ENCODE results near the gene LNP1. TPM values are rescaled to one million over a fixed set of nuclear protein-coding genes. Genes with fewer than 3 reads are reported as not detected.

LNP1 gene
- total RNA-seq, 3 donors from 2014 or later (not counting 1 experiment from before 2014, with no cell fraction given), result 0.39 to 0.85 (median 0.73) TPM

DNA sequence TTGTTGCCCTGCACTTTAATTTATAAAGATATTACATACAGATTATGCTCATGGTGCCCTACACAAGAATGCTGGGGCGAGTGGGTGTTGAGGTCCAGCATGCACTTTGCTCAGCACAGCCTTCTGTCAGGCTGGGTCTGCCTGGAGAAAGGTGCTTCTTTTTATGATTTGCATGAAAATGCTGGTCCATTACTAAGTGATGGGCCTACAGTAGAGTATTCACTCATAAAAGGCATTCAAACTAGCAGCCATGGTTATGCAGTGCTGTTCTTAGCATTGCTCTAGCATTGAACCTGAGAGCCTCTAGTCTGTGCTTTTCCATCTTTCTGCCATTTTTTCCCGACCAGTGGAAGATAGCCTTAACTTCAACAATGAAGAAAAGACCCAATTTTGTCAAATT, 12.3 kb downstream of the LNP1 start:
- WGBS (ENCODE audit: insufficient coverage), result 92% methylated on average over 2 of the region's 2 CpGs
- DNase-seq, result no peak

DNA sequence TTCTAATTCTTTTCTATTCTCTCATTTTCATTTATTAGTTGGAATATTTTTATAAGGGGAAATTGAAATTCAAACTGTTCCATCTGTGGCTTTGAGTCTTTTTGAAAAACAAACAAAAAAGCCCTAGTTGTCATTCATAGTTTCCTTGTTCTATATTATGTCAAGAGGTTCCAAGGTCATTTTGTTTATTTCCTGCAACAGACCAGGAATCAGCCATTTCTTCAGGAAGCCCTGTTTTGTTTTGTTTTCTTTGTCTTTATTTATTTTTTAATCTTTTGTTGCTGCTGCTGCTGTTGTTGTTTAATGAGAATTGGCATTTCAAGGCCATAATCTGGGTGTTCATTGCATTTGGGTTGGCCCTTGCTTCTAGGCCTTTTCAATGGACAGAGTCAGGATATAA, 14.8 kb downstream of the LNP1 start:
- no peak overlapping the region for H3K4me3 ChIP-seq (ENCODE audit: low read length)
- intact Hi-C loops (cut with micrococcal nuclease), result no loop called here
- ATAC-seq, result no peak
- H3K36me3 ChIP-seq (ENCODE audit: control insufficient read depth, insufficient read depth, low read length), result no peaks in the 10 kb centered on the region
- TF ChIP-seq, protein P1, sequence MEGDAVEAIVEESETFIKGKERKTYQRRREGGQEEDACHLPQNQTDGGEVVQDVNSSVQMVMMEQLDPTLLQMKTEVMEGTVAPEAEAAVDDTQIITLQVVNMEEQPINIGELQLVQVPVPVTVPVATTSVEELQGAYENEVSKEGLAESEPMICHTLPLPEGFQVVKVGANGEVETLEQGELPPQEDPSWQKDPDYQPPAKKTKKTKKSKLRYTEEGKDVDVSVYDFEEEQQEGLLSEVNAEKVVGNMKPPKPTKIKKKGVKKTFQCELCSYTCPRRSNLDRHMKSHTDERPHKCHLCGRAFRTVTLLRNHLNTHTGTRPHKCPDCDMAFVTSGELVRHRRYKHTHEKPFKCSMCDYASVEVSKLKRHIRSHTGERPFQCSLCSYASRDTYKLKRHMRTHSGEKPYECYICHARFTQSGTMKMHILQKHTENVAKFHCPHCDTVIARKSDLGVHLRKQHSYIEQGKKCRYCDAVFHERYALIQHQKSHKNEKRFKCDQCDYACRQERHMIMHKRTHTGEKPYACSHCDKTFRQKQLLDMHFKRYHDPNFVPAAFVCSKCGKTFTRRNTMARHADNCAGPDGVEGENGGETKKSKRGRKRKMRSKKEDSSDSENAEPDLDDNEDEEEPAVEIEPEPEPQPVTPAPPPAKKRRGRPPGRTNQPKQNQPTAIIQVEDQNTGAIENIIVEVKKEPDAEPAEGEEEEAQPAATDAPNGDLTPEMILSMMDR (IDR thresholded peaks at IDR 0.05), result no peak
- Mint-ChIP-seq H3K27ac (no peak overlapping the region), H3K27me3 (ENCODE audit: low read depth in 2 of 2) (no peaks in the 10 kb centered on the region), H3K4me3 (no peak overlapping the region), H3K4me1 (no peaks in the 10 kb centered on the region), H3K9me3 (no peaks in the 10 kb centered on the region), H3K36me3 (no peaks in the 10 kb centered on the region)
- H3K27ac ChIP-seq (ENCODE audit: low read length), result no peak overlapping the region
- H3K27me3 ChIP-seq (ENCODE audit: control insufficient read depth, insufficient read depth, low read length), result no peaks in the 10 kb centered on the region
- H3K9me3 ChIP-seq (ENCODE audit: control insufficient read depth, insufficient read depth, low read length), result no peaks in the 10 kb centered on the region
- DNase-seq, result no peak
- no peaks in the 10 kb centered on the region for H3K4me1 ChIP-seq (ENCODE audit: control insufficient read depth, insufficient read depth, low read length)

More for the DNA sequence above, 12.3 kb downstream of the LNP1 start:
- ATAC-seq, result no peak
- Histone ChIP-seq H3K36me3 (ENCODE audit: control insufficient read depth, insufficient read depth, low read length) (no peaks in the 10 kb centered on the region), H3K4me3 (ENCODE audit: low read length) (no peak overlapping the region), H3K4me1 (ENCODE audit: control insufficient read depth, insufficient read depth, low read length) (no peaks in the 10 kb centered on the region), H3K27me3 (ENCODE audit: control insufficient read depth, insufficient read depth, low read length) (no peaks in the 10 kb centered on the region), H3K9me3 (ENCODE audit: control insufficient read depth, insufficient read depth, low read length) (no peaks in the 10 kb centered on the region), H3K27ac (ENCODE audit: low read length) (no peak overlapping the region)
- Mint-ChIP-seq H3K27me3 (ENCODE audit: low read depth in 2 of 2) (no peaks in the 10 kb centered on the region), H3K36me3 (no peaks in the 10 kb centered on the region), H3K4me3 (no peak overlapping the region), H3K4me1 (no peaks in the 10 kb centered on the region), H3K27ac (no peak overlapping the region), H3K9me3 (no peaks in the 10 kb centered on the region)
- intact Hi-C loops (cut with micrococcal nuclease), result no loop called here
- TF ChIP-seq, protein P1 (IDR thresholded peaks at IDR 0.05), result no peak

DNA sequence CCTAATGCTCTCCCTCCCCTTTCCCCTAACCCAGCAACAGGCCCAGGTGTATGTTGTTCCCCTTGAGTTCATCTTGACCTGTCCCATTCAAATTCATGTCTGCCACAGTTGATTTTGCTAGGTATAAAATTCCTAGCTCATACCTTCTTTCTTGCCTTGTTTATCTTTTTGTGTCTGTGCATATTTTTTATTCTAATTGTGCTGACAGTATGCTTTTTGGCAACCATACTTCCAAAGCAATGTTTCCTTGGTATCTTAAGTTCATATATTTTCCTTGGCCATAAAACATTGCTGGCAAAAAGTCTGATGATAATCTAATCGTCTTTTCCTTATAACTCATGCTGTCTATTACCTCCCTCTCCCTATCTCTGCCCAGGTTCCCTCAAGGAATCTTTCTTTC, 15.5 kb downstream of the LNP1 start:
- no peaks in the 10 kb centered on the region for H3K27me3 Mint-ChIP-seq (ENCODE audit: low read depth in 2 of 2)
- H3K27ac ChIP-seq (ENCODE audit: low read length), result no peak overlapping the region
- no peaks in the 10 kb centered on the region for H3K27me3 ChIP-seq (ENCODE audit: control insufficient read depth, insufficient read depth, low read length)
- H3K36me3 ChIP-seq (ENCODE audit: control insufficient read depth, insufficient read depth, low read length), result no peaks in the 10 kb centered on the region
- H3K36me3 Mint-ChIP-seq, result no peaks in the 10 kb centered on the region
- DNase-seq (no peak), ATAC-seq (no peak)
- H3K4me1 Mint-ChIP-seq, result no peaks in the 10 kb centered on the region
- no peaks in the 10 kb centered on the region for H3K4me1 ChIP-seq (ENCODE audit: control insufficient read depth, insufficient read depth, low read length)
- WGBS (ENCODE audit: insufficient coverage), result 92% methylated on average over 1 of the region's 1 CpG
- intact Hi-C loops (cut with micrococcal nuclease), result no loop called here
- H3K9me3 ChIP-seq (ENCODE audit: control insufficient read depth, insufficient read depth, low read length), result no peaks in the 10 kb centered on the region
- TF ChIP-seq, protein P1 (IDR thresholded peaks at IDR 0.05), result no peak
- no peak overlapping the region for H3K27ac Mint-ChIP-seq
- no peak overlapping the region for H3K4me3 Mint-ChIP-seq
- H3K9me3 Mint-ChIP-seq, result no peaks in the 10 kb centered on the region
- H3K4me3 ChIP-seq (ENCODE audit: low read length), result no peak overlapping the region

- no peaks in the 10 kb centered on the region for H3K4me1 Mint-ChIP-seq
- H3K9me3 Mint-ChIP-seq, result no peaks in the 10 kb centered on the region
- ATAC-seq (no peak), DNase-seq (no peak)
- Histone ChIP-seq H3K27me3 (ENCODE audit: control insufficient read depth, insufficient read depth, low read length) (no peaks in the 10 kb centered on the region), H3K9me3 (ENCODE audit: control insufficient read depth, insufficient read depth, low read length) (no peaks in the 10 kb centered on the region), H3K4me3 (ENCODE audit: low read length) (no peak overlapping the region), H3K4me1 (ENCODE audit: control insufficient read depth, insufficient read depth, low read length) (no peaks in the 10 kb centered on the region), H3K36me3 (ENCODE audit: control insufficient read depth, insufficient read depth, low read length) (no peaks in the 10 kb centered on the region), H3K27ac (ENCODE audit: low read length) (no peak overlapping the region)
- no peak overlapping the region for H3K27ac Mint-ChIP-seq
- intact Hi-C loops (cut with micrococcal nuclease), result no loop called here
- H3K27me3 Mint-ChIP-seq (ENCODE audit: low read depth in 2 of 2), result peaks cover 0 to 9% of the 10 kb centered on the region in 2 donors
- no peak overlapping the region for H3K4me3 Mint-ChIP-seq
- TF ChIP-seq, protein P1 (IDR thresholded peaks at IDR 0.05), result no peak
- H3K36me3 Mint-ChIP-seq, result no peaks in the 10 kb centered on the region
- 90% methylated on average over 1 of the region's 1 CpG for WGBS (ENCODE audit: insufficient coverage)
Observed at GRCh38 chr3:100419406-100419805, 18.1 kb downstream of the LNP1 start.

Measured in natural killer cell (primary cell).